NCI-H1436 (cell line): ENCODE data around the gene LIPA.
A peak's percentile ranks its signal among the peaks of the same experiment; 100 is the strongest.

Source experiments
- DNase-seq: peaks from one replicate; lab custom pipeline; 2025; lab: John Stamatoyannopoulos, UW

LIPA gene

GRCh38 chr10:89240519-89240918 is 11.1 kb downstream of the LIPA start:
- DNase-seq = no peak

DNA sequence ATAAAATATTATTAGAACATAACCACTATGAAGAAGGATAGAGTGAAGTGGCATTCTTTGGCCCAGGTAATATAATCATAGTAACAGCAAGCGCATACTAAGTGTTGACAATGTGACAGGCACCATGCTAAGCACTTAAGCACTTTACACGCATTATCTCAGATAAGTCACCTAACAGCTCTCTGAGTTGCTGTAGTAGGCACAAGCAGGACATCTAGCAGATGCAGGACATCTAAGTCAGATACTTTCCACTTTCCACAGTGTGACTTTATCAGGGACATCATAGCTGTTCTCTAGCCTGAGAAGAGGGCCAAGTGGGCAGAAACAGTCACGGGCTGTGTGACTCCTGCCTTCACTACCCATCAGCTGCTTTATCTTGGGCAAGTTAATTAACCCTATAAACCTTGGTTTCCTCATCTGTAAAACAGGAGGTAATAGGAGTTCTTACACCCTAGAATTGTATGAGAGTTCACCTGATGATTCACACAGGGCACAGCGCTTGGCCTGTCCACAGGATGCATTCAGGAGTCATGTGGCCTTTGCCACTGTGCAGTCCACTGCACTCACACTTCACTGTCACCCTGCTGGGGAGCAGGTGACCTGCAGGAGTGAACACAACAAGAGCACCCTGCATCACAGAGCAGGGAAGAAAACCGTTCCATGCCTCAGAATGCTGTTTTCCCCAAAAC is 12.5 kb downstream of the LIPA start:
- DNase-seq = no peak

GRCh38 chr10:89237849-89238248 is 13.7 kb downstream of the LIPA start:
- DNase-seq = no peak

GRCh38 chr10:89236226-89236797 is 15.3 kb downstream of the LIPA start:
- DNase-seq = no peak

DNA sequence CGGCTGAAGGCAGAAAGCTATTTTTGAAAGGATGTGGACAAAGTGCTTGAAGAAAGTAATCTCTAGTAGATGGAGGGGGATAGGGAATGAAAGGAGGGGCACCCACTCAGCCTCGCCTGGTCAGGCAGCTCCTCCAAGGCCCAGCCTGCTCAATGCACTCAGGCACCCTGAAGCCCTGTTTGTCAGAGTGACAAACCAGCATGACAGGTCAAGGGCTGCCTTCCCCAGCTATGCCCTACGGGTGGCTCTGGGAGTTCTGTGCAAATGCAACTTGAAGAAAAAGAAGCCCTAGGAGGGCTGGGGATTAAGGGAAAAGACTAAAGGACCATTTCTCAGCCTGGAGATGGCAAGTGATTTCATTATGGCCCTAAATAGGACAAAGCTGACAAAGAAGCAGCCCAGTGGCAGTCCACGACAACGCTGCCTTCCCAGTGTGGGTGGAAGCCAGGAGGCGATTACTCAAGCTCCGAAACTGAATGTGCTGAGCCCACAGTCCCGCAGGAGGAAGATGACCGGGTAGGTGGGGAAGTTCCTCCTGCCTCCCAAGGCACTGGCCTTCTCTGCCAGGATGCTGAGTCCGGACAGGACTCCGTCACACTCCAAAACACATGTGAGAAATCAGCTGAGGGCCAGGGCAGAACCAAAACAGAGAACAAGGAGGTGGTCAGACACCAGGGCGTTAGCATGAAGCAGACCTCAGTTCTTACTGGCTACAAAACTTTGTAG is 16.3 kb downstream of the LIPA start:
- no peak for DNase-seq

DNA sequence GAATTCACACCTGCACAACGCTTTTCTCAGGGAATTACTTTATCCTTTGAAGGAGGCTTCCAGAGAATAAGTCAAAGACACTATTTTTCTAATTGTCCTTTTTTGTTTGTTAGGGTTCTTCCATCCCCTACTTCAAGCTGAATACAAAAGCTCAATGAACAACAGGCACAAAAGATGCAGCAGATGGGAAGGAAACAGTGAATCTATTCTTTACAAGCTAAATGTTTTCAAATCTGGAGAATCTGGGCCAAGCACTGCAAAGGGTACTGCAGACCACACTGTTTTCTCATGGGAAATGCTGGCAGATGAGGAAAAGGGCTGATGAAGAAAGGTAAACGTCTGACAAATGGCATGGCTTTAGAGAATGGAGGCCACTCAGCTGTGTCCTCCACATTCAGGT is 18.5 kb downstream of the LIPA start:
- no peak for DNase-seq

DNA sequence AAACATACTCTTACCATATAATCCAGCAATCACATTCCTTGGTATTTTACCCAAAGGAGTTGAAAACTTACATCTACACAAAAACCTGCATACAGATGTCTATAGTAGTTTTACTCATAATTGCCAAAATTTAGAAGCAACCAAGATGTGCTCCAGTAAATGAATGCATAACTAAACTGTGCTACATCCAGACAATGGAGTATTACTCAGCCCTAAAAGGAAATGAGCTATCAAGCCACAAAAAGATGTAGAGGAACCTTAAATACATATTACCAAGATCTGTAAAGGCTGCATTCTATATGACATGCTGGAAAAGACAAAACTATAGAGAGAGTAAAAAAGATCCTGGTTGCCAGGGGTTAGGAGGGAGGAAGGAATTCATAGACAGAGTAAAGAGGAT is 22.6 kb downstream of the LIPA start:
- no peak for DNase-seq

- DNase-seq = no peak
Observed at GRCh38 chr10:89228146-89228545, 23.4 kb downstream of the LIPA start.

DNA sequence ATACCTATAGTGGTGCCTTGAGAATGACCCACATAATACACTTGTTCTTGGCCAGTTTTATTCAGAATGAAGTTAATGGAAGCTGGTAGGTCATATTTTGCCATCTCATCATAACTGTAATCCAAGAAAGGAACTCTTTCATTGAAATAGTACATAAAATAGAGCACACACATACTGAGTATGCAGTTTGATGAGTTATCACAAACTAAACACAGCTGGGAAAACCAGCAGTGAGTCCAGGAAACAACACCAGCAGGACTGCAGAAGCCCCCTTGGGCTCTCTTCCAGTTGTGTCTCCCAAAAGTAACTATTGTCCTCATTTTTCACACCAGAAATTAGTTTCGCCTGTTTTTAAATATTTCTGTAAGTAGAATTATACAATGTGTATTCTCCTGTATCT is 24.7 kb downstream of the LIPA start:
- no peak for DNase-seq

DNA sequence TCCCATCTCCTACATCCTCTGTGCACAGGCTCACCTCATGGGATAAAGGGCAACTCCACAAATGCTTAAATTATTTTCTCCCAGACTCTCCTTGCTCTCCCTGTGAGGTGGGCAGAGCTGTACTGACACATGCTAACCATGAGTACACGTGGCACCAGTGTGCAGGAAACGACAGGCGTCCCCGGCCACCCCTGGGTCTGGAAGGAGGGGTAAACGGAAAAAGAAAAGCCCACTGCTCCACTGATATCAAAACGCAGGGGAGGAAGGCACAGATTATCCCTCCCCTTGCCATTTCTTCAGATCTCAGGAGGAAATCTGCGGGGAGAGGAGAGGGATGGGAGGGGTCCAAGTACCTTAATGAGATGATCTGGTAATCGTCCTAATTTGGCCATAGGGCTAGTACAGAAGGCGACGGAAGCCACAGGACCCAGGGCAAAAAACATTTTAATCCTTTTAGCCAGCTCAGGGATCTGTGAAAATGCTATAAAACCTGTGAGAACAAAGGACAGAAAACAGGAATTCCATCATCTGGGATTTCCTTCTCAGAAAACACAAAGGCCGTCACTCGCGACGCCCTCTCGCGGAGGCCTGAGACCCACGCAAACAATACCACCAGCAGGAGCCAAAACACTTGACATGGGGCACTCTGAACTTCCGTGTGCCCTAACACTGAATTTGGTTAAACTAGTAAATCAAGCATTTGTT is 26.7 kb downstream of the LIPA start:
- DNase-seq = no peak

GRCh38 chr10:89221919-89222318 is 29.7 kb downstream of the LIPA start:
- DNase-seq = no peak

DNA sequence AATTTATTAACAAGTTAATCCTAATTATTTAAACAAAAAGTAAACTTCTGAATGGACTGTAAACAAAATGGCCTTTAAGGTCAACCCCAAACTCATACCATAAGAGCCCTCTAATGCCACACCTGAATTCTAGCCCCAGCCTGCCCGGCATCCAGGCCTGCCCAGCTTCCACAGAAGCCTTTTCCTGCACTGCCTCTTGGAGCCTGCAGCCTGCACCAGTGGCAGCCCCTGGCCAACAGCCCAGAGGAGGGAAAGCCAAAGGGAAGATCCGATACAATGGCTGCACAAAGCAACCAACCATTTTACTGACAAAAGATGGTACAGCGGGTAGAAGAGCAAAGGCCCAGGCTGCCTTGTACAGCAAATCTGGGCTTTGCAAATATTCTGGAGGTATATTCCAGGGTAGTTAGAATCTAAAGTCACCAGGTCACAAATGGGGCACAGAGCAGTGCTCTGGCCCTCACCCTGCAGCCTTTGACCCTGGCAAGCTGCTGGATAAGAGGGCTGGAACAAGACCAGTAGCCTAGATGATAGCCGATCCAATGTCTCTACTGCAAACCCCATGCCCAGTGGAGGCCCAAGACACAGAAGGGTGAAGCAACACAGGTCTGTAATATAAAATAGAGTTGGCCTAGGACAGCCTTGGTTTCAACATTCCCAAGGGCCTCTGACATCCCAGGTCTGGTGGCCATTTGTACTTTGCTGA is 31.9 kb downstream of the LIPA start:
- DNase-seq = no peak

DNA sequence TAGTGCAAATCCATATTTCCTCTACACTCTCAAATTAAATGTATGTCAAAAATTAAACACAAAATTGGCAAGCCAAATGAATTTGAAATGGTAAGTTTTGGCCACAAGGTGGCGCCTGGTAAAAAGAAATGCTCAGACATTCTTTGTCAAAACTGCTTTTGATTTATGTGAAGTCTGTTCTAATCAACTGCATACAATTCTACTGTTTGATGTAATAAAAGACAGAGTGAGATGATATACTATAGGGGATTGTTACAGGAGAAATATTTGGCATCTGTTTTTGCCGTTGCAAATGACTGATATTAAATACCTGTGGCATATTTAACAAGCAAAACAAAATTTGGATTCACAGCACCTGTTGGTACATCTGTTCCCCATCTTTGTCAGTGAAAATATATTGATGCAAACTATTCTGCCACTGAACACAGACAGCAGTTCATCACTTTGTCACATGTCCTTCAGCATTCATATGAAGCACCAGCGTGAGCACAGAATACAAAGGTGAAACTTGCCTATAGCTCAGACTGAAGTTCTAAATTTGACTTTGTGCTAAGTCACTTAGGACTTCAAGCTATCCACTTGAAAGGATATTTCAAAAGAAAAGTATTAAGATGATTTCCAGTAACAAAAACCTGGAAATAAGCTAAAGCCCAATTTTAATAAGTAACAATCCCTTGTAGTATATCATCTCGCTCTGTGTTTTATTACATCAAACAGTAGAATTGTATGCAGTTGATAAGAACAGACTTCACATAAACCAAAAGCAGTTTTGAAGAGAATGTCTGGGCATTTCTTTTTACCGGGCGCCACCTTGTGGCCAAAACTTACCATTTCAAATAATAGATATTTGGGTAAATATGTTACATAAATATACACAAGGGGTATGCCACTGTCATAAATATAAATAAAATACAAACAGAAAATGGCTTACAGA is 34.3 kb downstream of the LIPA start:
- DNase-seq = peak; percentile 17

GRCh38 chr10:89216056-89216455 is 35.5 kb downstream of the LIPA start:
- DNase-seq = no peak

DNA sequence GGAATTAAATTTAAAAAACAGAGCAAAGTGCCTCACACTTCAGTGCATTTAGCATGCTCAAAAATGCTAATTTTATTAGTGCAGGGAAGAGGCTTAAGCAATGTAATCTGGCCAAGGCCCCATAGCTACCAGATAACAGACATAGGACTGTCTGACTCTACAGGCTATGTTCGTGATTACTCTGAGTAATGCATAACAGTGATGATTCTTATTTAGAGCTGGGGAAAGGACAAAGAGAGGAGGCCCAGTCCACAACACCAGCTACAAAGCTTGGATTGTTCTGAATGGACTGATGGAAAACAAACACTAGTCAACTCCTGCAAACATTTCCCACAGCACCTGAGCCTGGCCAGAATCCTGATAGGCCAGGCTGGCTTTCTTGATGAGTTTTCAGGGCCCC is 36.1 kb downstream of the LIPA start:
- DNase-seq = no peak

- DNase-seq = no peak
Observed at GRCh38 chr10:89214566-89215165, 36.9 kb downstream of the LIPA start.

DNA sequence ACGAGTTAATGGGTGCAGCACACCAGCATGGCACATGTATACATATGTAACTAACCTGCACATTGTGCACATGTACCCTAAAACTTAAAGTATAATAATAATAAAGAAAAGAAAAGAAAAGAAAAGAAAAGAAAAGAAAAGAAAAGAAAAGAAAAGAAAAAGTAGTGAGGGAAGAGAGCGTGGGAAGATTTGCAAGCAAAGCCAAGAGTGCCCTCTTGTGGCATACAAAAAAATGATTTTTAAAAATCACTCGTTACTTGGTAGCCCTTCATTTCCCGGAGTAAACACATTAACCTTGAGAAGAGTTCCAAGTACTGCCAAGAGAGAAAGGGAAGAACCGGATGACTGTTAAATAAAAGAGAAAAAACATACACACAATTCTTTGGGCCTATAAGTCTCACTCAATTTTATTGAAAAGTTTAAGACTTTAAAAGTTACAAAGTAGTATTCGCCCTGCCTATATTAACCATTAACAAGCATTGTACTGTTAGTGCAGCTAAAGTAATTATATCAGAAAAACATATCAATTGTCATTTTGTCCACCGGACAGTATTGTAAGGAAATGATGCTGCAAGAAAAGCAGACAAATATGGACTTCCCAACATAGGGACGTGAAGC is 38.3 kb downstream of the LIPA start:
- peak; percentile 17 for DNase-seq

- DNase-seq = no peak
Observed at GRCh38 chr10:89210794-89211425, 40.7 kb downstream of the LIPA start.

DNA sequence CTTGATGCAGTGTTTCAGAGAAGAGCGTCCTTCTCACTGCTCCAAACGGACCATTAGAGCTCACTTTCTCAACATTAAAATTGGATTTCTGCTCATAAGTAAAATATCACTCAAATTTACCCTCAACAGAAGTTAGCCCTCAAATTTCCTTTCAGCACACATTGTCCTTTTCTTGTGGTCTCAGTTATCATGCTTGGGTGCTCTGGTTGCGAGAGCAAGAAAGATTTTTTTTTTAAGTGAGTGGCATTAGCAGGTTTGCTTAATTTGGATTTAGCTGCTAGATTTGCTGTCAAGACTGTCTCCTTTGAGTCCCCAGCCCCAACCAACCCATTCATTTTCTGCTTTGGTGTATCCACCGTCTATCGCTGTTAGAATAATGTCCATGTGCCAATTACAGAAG is 41.9 kb downstream of the LIPA start:
- no peak for DNase-seq
